HepG2 (cell line): ENCODE data around the gene SH2D6. TPM values are rescaled to one million over a fixed set of nuclear protein-coding genes. Genes with fewer than 3 reads are reported as not detected.

ENCODE experiments used
- ATAC-seq: fragments of 200-7000 bp; cut with Tn5 transposase; 3 replicates; pipeline ENCODE4 v1.9.1; 2020; ENCODE audit warnings: mild to moderate bottlenecking, moderate library complexity
- BruUV-seq: library from RNA; stranded (reverse); fragments of 400-500 nt; replicated peaks from 2 replicates; lab custom pipeline; 2021; lab: Mats Ljungman, UMichigan
- CTCF ChIA-PET: fragments of 300-600 bp; formaldehyde crosslinking; extraction: SDS; loops from one replicate; lab custom pipeline; 2021; ENCODE audit warnings: low total read pairs, inconsistent platforms, low intra/inter-chr PET ratio; lab: Yijun Ruan, JAX
- POLR2A ChIA-PET: fragments of 350-600 bp; sonication (Branson Sonifier 250); formaldehyde crosslinking; loops from one replicate; lab custom pipeline; 2020; ENCODE audit warnings: antibody characterized with exemption, inconsistent platforms; lab: Yijun Ruan, JAX
- DNase-seq: peaks from one replicate; pipeline ENCODE4 v3.0.0-alpha.2; 2015; ENCODE audit warnings: low spot score
- FAIRE-seq: peaks from 3 replicates; lab custom pipeline; 2011; peaks lifted over from hg19 to GRCh38; lab: Jason Lieb, UNC
- H2AFZ ChIP-seq: one replicate; pipeline ENCODE4 v1.6.1; 2011; ENCODE audit warnings: low read length, inconsistent platforms
- H3K27ac ChIP-seq: fragments of 300-600 bp; 3 replicates; pipeline ENCODE4 v1.8.0; 2011; ENCODE audit warnings: mixed run types, mild to moderate bottlenecking, mixed read lengths, low read length, inconsistent platforms; ENCODE audit not compliant: insufficient read depth; ENCODE audit errors: extremely low read length
- H3K27me3 ChIP-seq, 2 experiments: fragments of 200-600 bp in 1 of 2; 2 replicates in 1 of 2; 3 replicates in 1 of 2; pipeline versions ENCODE4 v1.6.0 to v1.8.0; 2011; ENCODE audit warnings: low read length in 2 of 2, mild to moderate bottlenecking in 2 of 2, moderate library complexity in 2 of 2, inconsistent platforms in 1 of 2; ENCODE audit not compliant: insufficient read depth in 2 of 2, control insufficient read depth in 1 of 2
- H3K36me3 ChIP-seq, 2 experiments: fragments of 200-600 bp in 1 of 2; replicated peaks in 1 of 2; 2 replicates in 1 of 2; 3 replicates in 1 of 2; pipeline versions ENCODE4 v1.5.1 to v1.8.0; 2011; ENCODE audit warnings: low read length in 2 of 2, inconsistent platforms in 1 of 2; ENCODE audit not compliant: insufficient read depth in 2 of 2, control insufficient read depth in 1 of 2
- H3K4me1 ChIP-seq: 2 replicates; pipeline ENCODE4 v1.5.1; 2012; ENCODE audit warnings: low read length, inconsistent platforms; ENCODE audit not compliant: insufficient read depth
- H3K4me2 ChIP-seq: 2 replicates; pipeline ENCODE4 v1.6.0; 2011; ENCODE audit warnings: low read depth, low read length, inconsistent platforms
- H3K4me3 ChIP-seq, 3 experiments: fragments of 200-600 bp in 1 of 3; sonication (generic), shearing (Covaris generic) in 1 of 3; replicated peaks in 1 of 3; 2 replicates each; pipeline ENCODE4 v1.5.1; 2011 to 2016; ENCODE audit warnings: low read length in 3 of 3, inconsistent platforms in 2 of 3, low read depth in 2 of 3, mild to moderate bottlenecking in 2 of 3, control low read depth in 1 of 3, mixed read lengths in 1 of 3; ENCODE audit not compliant: insufficient read depth in 1 of 3
- H3K79me2 ChIP-seq: one replicate; pipeline ENCODE4 v1.6.1; 2011; ENCODE audit warnings: low read length, inconsistent platforms; ENCODE audit not compliant: insufficient read depth
- H3K9ac ChIP-seq: 2 replicates; pipeline ENCODE4 v1.6.0; 2011; ENCODE audit warnings: mild to moderate bottlenecking, low read depth, low read length, inconsistent platforms; ENCODE audit not compliant: insufficient read depth
- H3K9me3 ChIP-seq: 2 replicates; pipeline ENCODE4 v1.5.1; 2012; ENCODE audit warnings: mild to moderate bottlenecking, low read length
- H4K20me1 ChIP-seq: 2 replicates; pipeline ENCODE4 v1.6.0; 2011; ENCODE audit warnings: inconsistent platforms, mild to moderate bottlenecking, low read length, moderate library complexity; ENCODE audit not compliant: insufficient read depth
- CREB1 ChIP-seq, 2 experiments: fragments of 450-650 bp in 1 of 2; IDR thresholded peaks; 2 replicates each; pipeline ENCODE4 v1.6.1; 2016 to 2017; ENCODE audit warnings: control low read depth in 1 of 2, mild to moderate bottlenecking in 1 of 2, missing compliant biosample characterization in 1 of 2, missing genetic modification characterization in 1 of 2
- FOXA3 ChIP-seq: IDR thresholded peaks from 2 replicates; pipeline ENCODE4 v1.6.1; 2016; ENCODE audit warnings: missing genetic modification reagents, missing compliant biosample characterization
- GATAD2A ChIP-seq: IDR thresholded peaks from 2 replicates; pipeline ENCODE4 v1.6.1; 2016
- HOXA3 ChIP-seq: sonication (generic); formaldehyde crosslinking; IDR thresholded peaks from 2 replicates; pipeline ENCODE4 v1.5.0; 2020; ENCODE audit warnings: missing genetic modification reagents
- SATB2 ChIP-seq: sonication (generic); formaldehyde crosslinking; IDR thresholded peaks from 2 replicates; pipeline ENCODE4 v1.5.0; 2020; ENCODE audit warnings: missing genetic modification reagents
- THAP11 ChIP-seq: IDR thresholded peaks from 2 replicates; pipeline ENCODE4 v1.6.1; 2016; ENCODE audit warnings: missing biosample characterization, missing genetic modification reagents
- ZBTB34 ChIP-seq: sonication (generic); formaldehyde crosslinking; IDR thresholded peaks from 2 replicates; pipeline ENCODE4 v1.8.0; 2022; ENCODE audit warnings: mild to moderate bottlenecking, missing genetic modification reagents
- ZBTB37 ChIP-seq: sonication (generic); formaldehyde crosslinking; IDR thresholded peaks from 2 replicates; pipeline ENCODE4 v1.4.0; 2020; ENCODE audit warnings: mild to moderate bottlenecking, missing genetic modification reagents
- ZNF230 ChIP-seq: sonication (generic); formaldehyde crosslinking; IDR thresholded peaks from 2 replicates; pipeline ENCODE4 v1.4.0; 2020; ENCODE audit warnings: mild to moderate bottlenecking, missing genetic modification reagents
- ZNF280B ChIP-seq: sonication (generic); formaldehyde crosslinking; IDR thresholded peaks from 2 replicates; pipeline ENCODE4 v1.5.0; 2020; ENCODE audit warnings: missing genetic modification reagents, mild to moderate bottlenecking, borderline replicate concordance
- ZNF383 ChIP-seq: sonication (generic); formaldehyde crosslinking; IDR thresholded peaks from 2 replicates; pipeline ENCODE4 v1.4.0; 2020; ENCODE audit warnings: missing genetic modification reagents, mild to moderate bottlenecking, borderline replicate concordance
- ZNF883 ChIP-seq: sonication (generic); formaldehyde crosslinking; IDR thresholded peaks from 2 replicates; pipeline ENCODE4 v1.5.1; 2020; ENCODE audit warnings: mild to moderate bottlenecking, missing genetic modification reagents; ENCODE audit errors: not compliant biosample characterization
- WGBS: methylation state at CpG from one replicate; pipeline ENCODE4 v1.1.6; 2017; ENCODE audit warnings: low lambda C conversion rate; 5-methylcytosine and 5-hydroxymethylcytosine counted together
- in situ Hi-C: cut with HindIII; loops from 2 replicates; pipeline ENCODE4 v1.10.0; 2017; ENCODE audit warnings: low pct_unique_long_range_greater_than_20kb; ENCODE audit not compliant: extremely low pct_ligation_motif_present
- intact Hi-C: fragments of 100-400 bp; cut with micrococcal nuclease; formaldehyde crosslinking; loops from one replicate; pipeline ENCODE4 v1.10.0; 2022; ENCODE audit not compliant: unreplicated experiment
- polyA plus RNA-seq, 8 experiments: library from polyadenylated mRNA; depleted of rRNA in 3 of 8; stranded (reverse) in 7 of 8; unstranded in 1 of 8; fragments of >200 nt; fragmentation: Illumina TruSeq in 4 of 8; extraction: Trizol in 4 of 8; gene quantifications; 2 replicates each; pipeline versions ENCODE4 v1.2.1 to v1.2.3, GENCODE V29; 2011 to 2016; ENCODE audit warnings: low read depth in 4 of 8, missing spikeins in 1 of 8, mixed read lengths in 1 of 8; ENCODE audit not compliant: insufficient read depth in 1 of 8
- total RNA-seq, 5 experiments: library from RNA; depleted of rRNA; stranded (reverse); fragments of >200 nt; fragmentation: Illumina TruSeq; extraction: Trizol; gene quantifications; 2 replicates each; pipeline ENCODE4 v1.2.3, GENCODE V29; 2016; ENCODE audit warnings: low read depth in 1 of 5

SH2D6 gene
- total and polyA plus RNA-seq, 2 of the 13 experiments (the other 11 are each of a cell fraction or from before 2014, with no cell fraction given): 0.11 to 0.26 TPM

- BruUV-seq: no TSS peak
- no peak overlapping the region for H3K9ac ChIP-seq
Measured at GRCh38 chr2:85399183-85399455, 19.4 kb upstream of the SH2D6 start.

GRCh38 chr2:85400023-85400422 is 18.5 kb upstream of the SH2D6 start:
- Histone ChIP-seq H3K9me3 (no peaks in the 10 kb centered on the region), H4K20me1 (no peaks in the 10 kb centered on the region), H3K4me2 (no peak overlapping the region), H3K27ac (no peak overlapping the region), H3K79me2 (no peaks in the 10 kb centered on the region), H3K4me3 (no peak overlapping the region), H3K27me3 (no peaks in the 10 kb centered on the region), H3K36me3 (no peaks in the 10 kb centered on the region), H2AFZ (no peak overlapping the region), H3K9ac (no peak overlapping the region), H3K4me1 (peaks cover 38% of the 10 kb centered on the region)
- no TSS peak for BruUV-seq
- WGBS: 41% methylated on average over 8 of the region's 8 CpGs
- DNase-seq (peak; percentile 39), FAIRE-seq (no peak), ATAC-seq (peak; percentile 23)
- ChIA-PET CTCF (no interaction called here), POLR2A (interaction anchor here (0.7 to 3.4 kb wide), 6 partner anchors 19 to 195 kb away, joined by 3 to 13 read pairs (median 4); partner anchors contain the start of genes MAT2A, RNF181, SH2D6 and TGOLN2)
- intact Hi-C loops: no loop called here
- in situ Hi-C loops: no loop called here
- TF ChIP-seq ZNF383 (CRISPR knock-in tag): 0 out of 2 replicates have a peak, but pooled peaks have one; percentile 40
- TF ChIP-seq THAP11 (CRISPR knock-in tag): 0 out of 2 replicates have a peak, but pooled peaks have one; percentile 31
- TF ChIP-seq FOXA3 (CRISPR knock-in tag): 0 out of 2 replicates have a peak, but pooled peaks have one; percentile 24
- peak; percentile 57; the same call in 1 of the 2 replicates for TF ChIP-seq ZBTB34 (CRISPR knock-in tag)
- 0 out of 2 replicates have a peak, but pooled peaks have one; percentile 17 for TF ChIP-seq ZBTB37 (CRISPR knock-in tag)
- peak; percentile 54 for TF ChIP-seq HOXA3 (CRISPR knock-in tag)
- TF ChIP-seq ZNF230 (CRISPR knock-in tag): 0 out of 2 replicates have a peak, but pooled peaks have one; percentile 33
- no peak for TF ChIP-seq SATB2
- TF ChIP-seq GATAD2A: no peak
- no peak for TF ChIP-seq ZNF883

More at GRCh38 chr2:85399183-85399455, 19.4 kb upstream of the SH2D6 start:
- no peak for ATAC-seq
- Histone ChIP-seq H3K4me2 (no peak overlapping the region), H2AFZ (no peak overlapping the region), H3K27me3 (no peaks in the 10 kb centered on the region), H3K4me3 (no peak overlapping the region), H3K4me1 (peaks cover 38% of the 10 kb centered on the region), H3K36me3 (no peaks in the 10 kb centered on the region), H3K27ac (no peak overlapping the region), H4K20me1 (no peaks in the 10 kb centered on the region), H3K9me3 (no peaks in the 10 kb centered on the region), H3K79me2 (no peaks in the 10 kb centered on the region)
- in situ Hi-C loops: no loop called here
- WGBS: 85% methylated on average over 8 of the region's 8 CpGs
- FAIRE-seq: no peak
- intact Hi-C loops: no loop called here
- DNase-seq: no peak
- POLR2A ChIA-PET: interaction anchor here (0.9 to 3.4 kb wide), 3 partner anchors 20 to 140 kb away, joined by 3 to 13 read pairs (median 4); partner anchors contain the start of genes MAT2A, SH2D6 and TGOLN2
- CTCF ChIA-PET: no interaction called here
- TF ChIP-seq CREB1 (IDR thresholded peaks at IDR 0.05) (no peak), CREB1 (CRISPR knock-in tag; IDR thresholded peaks at IDR 0.05) (no peak), ZNF280B (CRISPR knock-in tag) (no peak)
